Subcutaneous abdominal adipose tissue (tissue), 5 donors: ENCODE data around the gene THUMPD2.
"Not testable (repeated sequence)": the region's sequence is repeated elsewhere in the genome, so short reads cannot be mapped to it uniquely, and the experiment has no call there.

Experiments
- H3K27ac ChIP-seq: one replicate; pipeline ENCODE4 v1.7.0; 2013; ENCODE audit warnings: low read depth, mild to moderate bottlenecking, inconsistent platforms, low read length, moderate library complexity
- H3K27me3 ChIP-seq, 5 donors: one replicate each; pipeline ENCODE4 v1.7.0; 2013; ENCODE audit warnings: low read length in 5 of 5, inconsistent platforms in 1 of 5; ENCODE audit not compliant: control insufficient read depth in 5 of 5, insufficient read depth in 4 of 5
- H3K36me3 ChIP-seq, 5 donors: one replicate each; pipeline ENCODE4 v1.7.0; 2013; ENCODE audit warnings: low read length in 5 of 5; ENCODE audit not compliant: control insufficient read depth in 5 of 5, insufficient read depth in 5 of 5
- H3K4me1 ChIP-seq, 5 donors: one replicate each; pipeline ENCODE4 v1.7.0; 2013; ENCODE audit warnings: low read length in 5 of 5, mild to moderate bottlenecking in 3 of 5, moderate library complexity in 1 of 5; ENCODE audit not compliant: control insufficient read depth in 5 of 5, insufficient read depth in 5 of 5
- H3K4me3 ChIP-seq, 5 donors: one replicate each; pipeline ENCODE4 v1.7.0; 2013; ENCODE audit warnings: low read length in 5 of 5, low read depth in 1 of 5
- H3K9ac ChIP-seq, 5 donors: one replicate each; pipeline ENCODE4 v1.7.0; 2013; ENCODE audit warnings: low read length in 5 of 5, mild to moderate bottlenecking in 4 of 5, moderate library complexity in 3 of 5
- H3K9me3 ChIP-seq, 5 donors: one replicate each; pipeline ENCODE4 v1.7.0; 2013; ENCODE audit warnings: low read length in 5 of 5; ENCODE audit not compliant: control insufficient read depth in 5 of 5
- donor health status: healthy.
- donor health status: healthy.
- donor health status: healthy.
- donor health status: healthy.
- donor health status: healthy.

Gene THUMPD2

GRCh38 chr2:39734445-39734844 lies 44.6 kb downstream of the THUMPD2 start:
- Histone ChIP-seq H3K9me3 (no peaks in the 10 kb centered on the region), H3K36me3 (peaks cover 16 to 42% (median 30%) of the 10 kb centered on the region in 5 donors), H3K9ac (no peak overlapping the region), H3K4me1 (peaks cover 0 to 4% (median 0%) of the 10 kb centered on the region in 5 donors), H3K27me3 (no peaks in the 10 kb centered on the region), H3K4me3 (no peak overlapping the region), H3K27ac (no peak overlapping the region)

DNA sequence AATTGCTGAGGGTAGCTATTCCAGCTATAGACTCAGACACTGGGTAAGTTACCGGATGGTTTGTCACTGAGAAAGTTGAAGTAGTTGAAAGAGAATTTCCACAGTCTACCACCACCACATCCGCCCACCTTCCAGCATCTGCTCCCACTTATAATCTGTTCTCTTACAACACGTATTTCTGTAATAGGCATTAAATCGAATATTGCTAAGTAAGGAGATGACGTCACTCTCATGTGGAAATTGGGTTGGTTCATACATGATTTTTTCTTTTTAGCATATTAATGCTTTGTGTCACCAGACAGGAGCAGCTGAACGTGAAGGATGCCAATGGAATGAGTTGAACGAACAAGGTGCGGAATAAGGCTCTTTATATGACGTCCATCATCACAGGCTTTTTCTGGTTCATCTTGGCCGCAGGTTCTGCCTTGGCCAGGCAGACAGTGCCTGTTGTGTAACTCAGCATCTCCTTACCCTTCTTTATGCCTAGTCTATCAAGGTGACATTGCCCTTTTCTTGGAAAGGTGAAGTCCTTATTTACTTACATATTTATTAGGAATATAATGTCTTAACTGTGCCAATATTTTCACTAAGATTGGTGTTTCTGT lies 45.9 kb downstream of the THUMPD2 start:
- H3K27me3 ChIP-seq, result no peaks in the 10 kb centered on the region
- no peak overlapping the region for H3K9ac ChIP-seq
- peaks cover 9 to 33% (median 21%) of the 10 kb centered on the region in 5 donors for H3K36me3 ChIP-seq
- H3K27ac ChIP-seq, result no peak overlapping the region
- no peaks in the 10 kb centered on the region for H3K9me3 ChIP-seq
- no peak overlapping the region for H3K4me3 ChIP-seq
- H3K4me1 ChIP-seq, result peaks cover 0 to 4% (median 0%) of the 10 kb centered on the region in 5 donors

- Histone ChIP-seq H3K9ac (no peak overlapping the region), H3K4me1 (peaks cover 0 to 4% (median 0%) of the 10 kb centered on the region in 5 donors), H3K27ac (no peak overlapping the region), H3K4me3 (no peak overlapping the region), H3K9me3 (no peaks in the 10 kb centered on the region), H3K36me3 (peaks cover 9 to 26% (median 20%) of the 10 kb centered on the region in 5 donors), H3K27me3 (no peaks in the 10 kb centered on the region)
Measured at GRCh38 chr2:39732482-39732881, 46.6 kb downstream of the THUMPD2 start.

GRCh38 chr2:39731546-39731945 lies 47.5 kb downstream of the THUMPD2 start:
- H3K9ac ChIP-seq, result no peak overlapping the region
- no peaks in the 10 kb centered on the region for H3K27me3 ChIP-seq
- H3K4me3 ChIP-seq, result no peak overlapping the region
- no peaks in the 10 kb centered on the region for H3K9me3 ChIP-seq
- H3K4me1 ChIP-seq, result peaks cover 0 to 4% (median 0%) of the 10 kb centered on the region in 5 donors
- no peak overlapping the region for H3K27ac ChIP-seq
- H3K36me3 ChIP-seq, result peaks cover 5 to 19% (median 13%) of the 10 kb centered on the region in 5 donors

- H3K36me3 ChIP-seq, result peaks cover 4 to 15% (median 6%) of the 10 kb centered on the region in 5 donors
- no peaks in the 10 kb centered on the region for H3K27me3 ChIP-seq
- no peak overlapping the region for H3K27ac ChIP-seq
- H3K4me1 ChIP-seq, result peaks cover 0 to 4% (median 0%) of the 10 kb centered on the region in 5 donors
- no peak overlapping the region for H3K9ac ChIP-seq
- H3K9me3 ChIP-seq, result no peaks in the 10 kb centered on the region
- no peak overlapping the region for H3K4me3 ChIP-seq
Measured at GRCh38 chr2:39730685-39731302, 48.3 kb downstream of the THUMPD2 start.

DNA sequence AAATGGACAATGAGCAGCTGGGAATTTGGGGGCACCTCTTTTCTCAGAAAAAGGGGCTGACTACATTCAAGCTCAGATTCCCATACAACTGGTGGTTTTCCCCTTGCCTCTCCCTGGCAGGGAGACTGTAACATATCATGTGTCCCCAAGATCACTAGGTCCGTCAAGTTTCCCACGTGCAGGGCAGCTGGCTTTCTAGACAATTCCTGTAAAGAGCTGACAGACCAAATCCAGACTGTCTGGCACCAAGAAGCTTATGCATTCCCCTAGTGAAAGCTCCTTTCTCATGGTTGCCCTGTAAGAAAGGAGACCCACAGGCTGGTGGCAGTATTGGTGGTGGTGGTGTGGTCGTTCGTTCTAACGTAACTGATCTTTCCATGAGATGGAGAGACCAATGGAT lies 48.8 kb downstream of the THUMPD2 start:
- H3K36me3 ChIP-seq, result peaks cover 0 to 10% (median 4%) of the 10 kb centered on the region in 5 donors
- no peak overlapping the region for H3K9ac ChIP-seq
- H3K9me3 ChIP-seq, result no peaks in the 10 kb centered on the region
- H3K27ac ChIP-seq, result no peak overlapping the region
- no peak overlapping the region for H3K4me3 ChIP-seq
- H3K4me1 ChIP-seq, result peaks cover 0 to 4% (median 0%) of the 10 kb centered on the region in 5 donors
- no peaks in the 10 kb centered on the region for H3K27me3 ChIP-seq

DNA sequence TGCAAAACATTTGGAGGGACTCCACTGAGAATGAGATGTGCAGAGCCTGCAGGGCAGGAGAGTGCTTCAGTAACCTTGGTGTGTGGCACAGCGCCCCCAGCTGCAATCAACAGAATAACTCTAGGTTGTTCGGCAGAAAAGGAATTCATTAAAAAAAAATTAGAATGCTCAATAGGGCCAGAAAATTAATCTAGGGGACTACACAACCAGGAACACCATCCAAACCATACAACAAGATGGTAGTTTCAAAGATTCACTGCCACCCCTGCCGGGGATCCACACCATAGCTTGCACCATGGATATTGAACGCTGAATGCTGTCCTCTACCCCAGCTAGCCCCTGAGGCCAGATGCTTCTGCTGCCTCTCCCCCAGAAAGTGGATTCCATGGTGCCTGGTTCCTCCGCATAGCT lies 50.1 kb downstream of the THUMPD2 start:
- no peak overlapping the region for H3K27ac ChIP-seq
- H3K4me3 ChIP-seq, result no peak overlapping the region
- H3K27me3 ChIP-seq, result no peaks in the 10 kb centered on the region
- peaks cover 0 to 4% (median 0%) of the 10 kb centered on the region in 5 donors for H3K4me1 ChIP-seq
- peak overlapping the region in 1 of 5 donors; percentile 12 for H3K9ac ChIP-seq
- peaks cover 0 to 3% (median 0%) of the 10 kb centered on the region in 5 donors for H3K36me3 ChIP-seq
- H3K9me3 ChIP-seq, result no peaks in the 10 kb centered on the region

DNA sequence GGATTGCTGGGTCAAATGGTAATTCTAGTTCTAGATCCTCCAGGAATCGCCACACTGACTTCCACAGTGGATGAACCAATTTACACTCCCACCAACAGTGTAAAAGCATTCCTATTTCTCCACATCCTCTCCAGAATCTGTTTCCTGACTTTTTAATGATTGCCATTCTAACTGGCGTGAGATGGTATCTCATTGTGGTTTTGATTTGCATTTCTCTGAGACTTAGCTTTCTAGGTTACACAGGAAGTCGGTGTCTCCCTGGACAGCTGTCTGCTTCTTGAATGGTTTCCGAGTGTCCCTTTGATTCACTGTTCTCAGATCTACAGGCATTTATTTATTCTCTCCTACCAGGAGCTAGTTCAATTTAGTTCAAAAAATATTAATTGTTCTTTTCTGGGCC lies 51.0 kb downstream of the THUMPD2 start:
- H3K9me3 ChIP-seq, H3K4me1 ChIP-seq, H3K4me3 ChIP-seq, H3K27ac ChIP-seq, H3K9ac ChIP-seq, H3K27me3 ChIP-seq, H3K36me3 ChIP-seq: not testable (repeated sequence)

DNA sequence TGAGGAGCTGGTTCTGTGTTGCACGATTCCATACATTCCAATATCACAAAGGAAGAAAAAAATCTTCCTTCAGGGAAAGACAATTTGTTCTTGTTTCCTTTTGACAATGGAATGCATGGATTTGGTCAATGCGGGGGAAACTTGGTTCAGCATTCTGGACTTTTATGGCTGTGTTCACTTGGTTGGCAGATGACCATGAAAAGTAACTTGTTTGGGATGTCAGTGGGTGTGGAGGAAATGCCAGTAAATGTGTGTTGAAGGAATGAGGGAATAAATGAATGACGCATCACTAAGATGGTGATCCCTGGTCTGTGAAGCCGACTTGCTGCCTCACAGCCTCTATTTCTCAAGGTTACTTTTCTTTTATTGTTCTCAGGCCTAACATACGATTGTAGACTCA lies 53.7 kb downstream of the THUMPD2 start:
- Histone ChIP-seq H3K27ac (no peak overlapping the region), H3K4me1 (no peaks in the 10 kb centered on the region), H3K27me3 (no peaks in the 10 kb centered on the region)

GRCh38 chr2:39724828-39725144 lies 54.3 kb downstream of the THUMPD2 start:
- Histone ChIP-seq H3K27ac (no peak overlapping the region), H3K36me3 (no peaks in the 10 kb centered on the region), H3K4me3 (no peak overlapping the region), H3K9me3 (no peaks in the 10 kb centered on the region), H3K27me3 (no peaks in the 10 kb centered on the region), H3K9ac (no peak overlapping the region), H3K4me1 (peaks cover 0 to under 1% (median 0%) of the 10 kb centered on the region in 5 donors)

More for the DNA sequence above, 53.7 kb downstream of the THUMPD2 start:
- no peak overlapping the region for H3K9ac ChIP-seq
- H3K9me3 ChIP-seq, result no peaks in the 10 kb centered on the region
- no peak overlapping the region for H3K4me3 ChIP-seq
- no peaks in the 10 kb centered on the region for H3K36me3 ChIP-seq
